ENCODE results near the gene PXK. TPM values are rescaled to one million over a fixed set of nuclear protein-coding genes. Genes with fewer than 3 reads are reported as not detected.

The PXK gene
- total RNA-seq, 1 donor from 2014 or later, result 5.4 TPM

DNA sequence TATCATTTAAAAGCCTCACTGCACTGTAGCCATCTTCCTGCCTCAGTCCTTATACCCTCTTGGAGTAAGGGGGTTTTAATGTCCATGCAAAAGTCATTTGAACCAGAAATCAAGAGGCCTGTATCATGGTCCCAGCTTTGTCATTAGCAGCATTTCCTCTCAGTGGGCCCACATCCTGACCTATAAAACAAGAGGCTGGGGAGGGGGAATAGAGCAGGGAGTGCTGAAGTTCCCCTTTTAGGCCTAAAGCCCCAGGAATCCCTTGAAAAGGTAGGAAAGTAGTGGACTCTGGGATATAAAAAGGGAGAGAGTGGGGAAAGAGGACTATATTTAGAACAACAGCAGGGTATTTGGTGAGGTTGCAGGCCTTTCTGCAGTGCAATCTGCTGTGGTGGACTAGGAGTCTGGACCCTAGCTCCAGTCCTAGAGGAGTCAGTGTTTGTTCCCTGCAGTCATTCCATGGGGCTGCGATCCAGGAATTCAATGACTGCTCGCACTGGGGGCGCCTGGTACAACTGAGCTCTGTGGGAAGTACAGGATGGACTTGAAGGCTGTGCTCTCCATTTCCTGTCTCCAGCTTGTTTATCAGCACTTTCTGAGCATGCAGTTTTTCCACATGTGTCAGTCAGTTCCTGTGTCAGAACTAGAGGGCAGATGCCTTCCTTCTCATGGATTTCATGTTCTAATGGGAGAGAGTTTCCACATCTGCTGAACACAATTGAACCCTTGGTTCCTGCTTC is 54.1 kb downstream of the PXK start:
- no peaks in the 10 kb centered on the region for H3K36me3 Mint-ChIP-seq (ENCODE audit: low read depth)
- TF ChIP-seq, protein P1, sequence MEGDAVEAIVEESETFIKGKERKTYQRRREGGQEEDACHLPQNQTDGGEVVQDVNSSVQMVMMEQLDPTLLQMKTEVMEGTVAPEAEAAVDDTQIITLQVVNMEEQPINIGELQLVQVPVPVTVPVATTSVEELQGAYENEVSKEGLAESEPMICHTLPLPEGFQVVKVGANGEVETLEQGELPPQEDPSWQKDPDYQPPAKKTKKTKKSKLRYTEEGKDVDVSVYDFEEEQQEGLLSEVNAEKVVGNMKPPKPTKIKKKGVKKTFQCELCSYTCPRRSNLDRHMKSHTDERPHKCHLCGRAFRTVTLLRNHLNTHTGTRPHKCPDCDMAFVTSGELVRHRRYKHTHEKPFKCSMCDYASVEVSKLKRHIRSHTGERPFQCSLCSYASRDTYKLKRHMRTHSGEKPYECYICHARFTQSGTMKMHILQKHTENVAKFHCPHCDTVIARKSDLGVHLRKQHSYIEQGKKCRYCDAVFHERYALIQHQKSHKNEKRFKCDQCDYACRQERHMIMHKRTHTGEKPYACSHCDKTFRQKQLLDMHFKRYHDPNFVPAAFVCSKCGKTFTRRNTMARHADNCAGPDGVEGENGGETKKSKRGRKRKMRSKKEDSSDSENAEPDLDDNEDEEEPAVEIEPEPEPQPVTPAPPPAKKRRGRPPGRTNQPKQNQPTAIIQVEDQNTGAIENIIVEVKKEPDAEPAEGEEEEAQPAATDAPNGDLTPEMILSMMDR (conservative IDR thresholded peaks at IDR 0.05), result no peak
- H3K27ac Mint-ChIP-seq (ENCODE audit: unreplicated experiment), result no peak overlapping the region
- no peaks in the 10 kb centered on the region for H3K27me3 Mint-ChIP-seq (ENCODE audit: low read depth)
- no peak for DNase-seq (ENCODE audit: low read depth, low spot score)
- H3K9me3 Mint-ChIP-seq, result no peaks in the 10 kb centered on the region
- peaks cover 10% of the 10 kb centered on the region for H3K4me1 Mint-ChIP-seq
- H3K4me3 Mint-ChIP-seq, result no peak overlapping the region

DNA sequence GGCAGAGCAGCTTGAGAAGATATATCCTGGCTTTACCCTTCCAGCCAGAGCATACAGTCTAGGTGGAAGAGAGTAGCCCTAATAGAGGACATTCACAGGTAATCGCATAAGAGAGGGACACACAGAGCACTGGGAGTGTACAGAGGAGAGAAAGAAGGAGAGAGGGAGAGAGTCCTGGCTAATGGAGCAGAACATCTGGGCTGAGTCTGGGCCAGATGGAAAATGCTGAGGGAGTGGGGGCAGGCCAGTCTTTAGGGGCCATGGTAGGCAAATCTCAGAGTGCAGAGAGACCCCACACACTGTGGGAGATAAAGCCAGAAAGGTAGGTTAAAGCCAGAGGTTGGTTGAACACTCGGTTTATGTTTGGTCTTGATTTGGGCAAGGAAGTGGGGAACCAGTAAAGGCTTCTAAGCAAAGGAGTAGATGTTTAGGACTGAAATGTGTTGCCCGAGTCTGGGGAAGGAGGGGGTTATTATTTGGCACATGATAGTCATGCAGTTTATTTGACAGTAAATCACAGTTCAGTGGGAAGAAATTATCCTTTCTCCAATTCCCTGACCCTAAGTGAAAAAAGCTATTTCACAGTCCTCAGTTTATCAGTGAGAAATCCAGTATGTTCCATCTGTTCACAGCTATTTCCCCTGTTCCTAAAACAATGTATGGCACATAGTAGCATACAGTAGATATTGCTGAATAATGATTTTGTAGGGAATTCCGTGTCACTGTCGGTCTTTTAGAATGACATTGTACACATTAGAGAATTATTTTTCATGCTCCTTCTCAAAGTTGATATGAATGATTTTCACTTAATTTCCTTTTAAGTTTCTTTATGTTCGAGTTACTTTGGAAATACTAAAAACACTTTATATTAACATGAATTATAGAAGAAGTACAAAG is 55.2 kb downstream of the PXK start:
- no peaks in the 10 kb centered on the region for H3K36me3 Mint-ChIP-seq (ENCODE audit: low read depth)
- H3K9me3 Mint-ChIP-seq, result no peaks in the 10 kb centered on the region
- peaks cover 10% of the 10 kb centered on the region for H3K4me1 Mint-ChIP-seq
- DNase-seq (ENCODE audit: low read depth, low spot score), result no peak
- TF ChIP-seq, protein P1 (conservative IDR thresholded peaks at IDR 0.05), result no peak
- no peak overlapping the region for H3K27ac Mint-ChIP-seq (ENCODE audit: unreplicated experiment)
- H3K4me3 Mint-ChIP-seq, result no peak overlapping the region
- no peaks in the 10 kb centered on the region for H3K27me3 Mint-ChIP-seq (ENCODE audit: low read depth)

DNA sequence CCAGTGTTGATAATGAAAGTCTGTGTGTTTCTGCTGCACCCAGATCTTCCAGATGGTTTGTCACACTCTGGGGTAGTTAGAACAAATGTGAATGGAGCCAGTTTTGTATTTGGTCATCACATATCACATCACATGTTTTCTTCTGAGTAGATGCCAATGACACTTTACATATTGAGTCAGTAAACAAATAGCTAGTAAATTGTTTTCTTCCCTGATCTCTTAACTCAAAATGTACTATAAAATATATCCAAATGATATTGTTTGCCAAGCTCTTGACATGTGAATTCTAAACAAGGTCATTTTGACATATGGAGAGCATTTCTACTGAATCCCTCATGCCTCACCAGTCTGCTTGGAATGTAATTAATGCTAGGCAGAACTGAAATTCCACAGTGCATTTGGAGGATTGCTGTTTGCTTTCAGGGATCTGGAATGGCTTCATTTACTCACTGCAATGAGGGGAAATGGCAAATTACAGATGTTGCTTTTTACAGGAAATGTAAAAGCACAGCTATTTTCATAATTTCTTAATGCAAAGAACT is 55.9 kb downstream of the PXK start:
- no peaks in the 10 kb centered on the region for H3K27me3 Mint-ChIP-seq (ENCODE audit: low read depth)
- no peak for DNase-seq (ENCODE audit: low read depth, low spot score)
- TF ChIP-seq, protein P1 (conservative IDR thresholded peaks at IDR 0.05), result no peak
- H3K4me1 Mint-ChIP-seq, result peaks cover 10% of the 10 kb centered on the region
- H3K4me3 Mint-ChIP-seq, result no peak overlapping the region
- H3K9me3 Mint-ChIP-seq, result no peaks in the 10 kb centered on the region
- no peaks in the 10 kb centered on the region for H3K36me3 Mint-ChIP-seq (ENCODE audit: low read depth)
- H3K27ac Mint-ChIP-seq (ENCODE audit: unreplicated experiment), result no peak overlapping the region

DNA sequence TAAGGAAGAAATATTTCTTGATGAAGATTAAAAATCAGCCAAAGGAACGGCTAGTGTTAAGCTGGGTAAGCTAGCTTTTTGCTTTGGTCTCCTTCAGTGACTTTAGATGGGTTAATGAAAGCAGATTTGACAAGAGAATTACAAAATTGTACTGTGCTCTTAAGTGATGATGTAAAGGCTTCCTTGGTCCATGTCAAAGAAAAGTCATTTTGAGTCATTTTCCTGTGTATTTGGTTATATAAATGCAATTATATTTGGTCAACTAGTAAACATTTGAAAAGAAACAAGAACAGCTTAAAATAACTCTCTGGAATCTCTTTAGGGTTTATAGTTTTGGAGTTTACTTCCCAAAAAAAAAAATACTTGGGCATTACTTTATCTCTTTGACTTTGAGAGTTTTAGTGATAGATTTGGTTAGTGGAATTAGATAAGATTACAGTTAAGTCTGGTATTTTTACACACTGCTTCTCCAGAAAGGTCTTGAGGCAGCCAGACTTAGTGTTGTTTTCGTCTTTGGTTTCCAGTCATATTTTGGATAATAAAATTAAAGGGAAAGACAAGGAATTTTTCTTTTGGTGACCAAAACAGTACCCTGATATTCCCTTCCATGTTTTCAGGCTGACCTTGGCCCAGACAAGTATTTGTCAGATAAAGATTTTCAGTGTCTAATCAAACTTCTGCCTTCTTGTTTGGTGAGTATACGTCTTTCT is 58.6 kb downstream of the PXK start:
- H3K4me3 Mint-ChIP-seq, result no peak overlapping the region
- DNase-seq (ENCODE audit: low read depth, low spot score), result no peak
- H3K36me3 Mint-ChIP-seq (ENCODE audit: low read depth), result no peaks in the 10 kb centered on the region
- H3K9me3 Mint-ChIP-seq, result no peaks in the 10 kb centered on the region
- TF ChIP-seq, protein P1 (conservative IDR thresholded peaks at IDR 0.05), result no peak
- peaks cover 10% of the 10 kb centered on the region for H3K4me1 Mint-ChIP-seq
- H3K27me3 Mint-ChIP-seq (ENCODE audit: low read depth), result no peaks in the 10 kb centered on the region
- no peak overlapping the region for H3K27ac Mint-ChIP-seq (ENCODE audit: unreplicated experiment)

DNA sequence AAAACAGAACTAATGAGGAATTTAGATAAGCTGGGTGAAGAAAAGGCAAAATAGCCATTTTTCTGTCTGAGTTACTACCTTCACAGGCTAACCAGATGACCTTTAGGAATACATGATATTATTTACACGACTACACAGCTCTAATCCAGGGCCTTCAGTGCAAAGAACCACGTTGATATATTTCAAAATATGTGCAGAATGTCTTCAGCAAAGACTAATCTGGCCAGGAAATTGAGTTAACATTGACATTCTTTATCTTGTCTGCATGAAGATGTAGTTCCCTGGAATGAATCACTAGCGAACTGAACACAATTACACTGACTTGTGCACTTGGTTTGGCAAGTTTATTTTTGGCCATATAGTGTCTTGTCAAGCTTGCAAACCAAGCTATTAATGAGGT is 59.5 kb downstream of the PXK start:
- Mint-ChIP-seq H3K4me3 (no peak overlapping the region), H3K36me3 (ENCODE audit: low read depth) (no peaks in the 10 kb centered on the region), H3K27ac (ENCODE audit: unreplicated experiment) (no peak overlapping the region), H3K4me1 (peaks cover 9% of the 10 kb centered on the region), H3K9me3 (no peaks in the 10 kb centered on the region), H3K27me3 (ENCODE audit: low read depth) (no peaks in the 10 kb centered on the region)
- no peak for DNase-seq (ENCODE audit: low read depth, low spot score)
- TF ChIP-seq, protein P1 (conservative IDR thresholded peaks at IDR 0.05), result no peak
